Measurements from ENCODE around the gene HELQ. TPM values are rescaled to one million over a fixed set of nuclear protein-coding genes. Genes with fewer than 3 reads are reported as not detected.
A peak's percentile ranks its signal among the peaks of the same experiment; 100 is the strongest.

Gene HELQ
- total RNA-seq, 1 experiment from 2014 or later, result 7.0 TPM

DNA sequence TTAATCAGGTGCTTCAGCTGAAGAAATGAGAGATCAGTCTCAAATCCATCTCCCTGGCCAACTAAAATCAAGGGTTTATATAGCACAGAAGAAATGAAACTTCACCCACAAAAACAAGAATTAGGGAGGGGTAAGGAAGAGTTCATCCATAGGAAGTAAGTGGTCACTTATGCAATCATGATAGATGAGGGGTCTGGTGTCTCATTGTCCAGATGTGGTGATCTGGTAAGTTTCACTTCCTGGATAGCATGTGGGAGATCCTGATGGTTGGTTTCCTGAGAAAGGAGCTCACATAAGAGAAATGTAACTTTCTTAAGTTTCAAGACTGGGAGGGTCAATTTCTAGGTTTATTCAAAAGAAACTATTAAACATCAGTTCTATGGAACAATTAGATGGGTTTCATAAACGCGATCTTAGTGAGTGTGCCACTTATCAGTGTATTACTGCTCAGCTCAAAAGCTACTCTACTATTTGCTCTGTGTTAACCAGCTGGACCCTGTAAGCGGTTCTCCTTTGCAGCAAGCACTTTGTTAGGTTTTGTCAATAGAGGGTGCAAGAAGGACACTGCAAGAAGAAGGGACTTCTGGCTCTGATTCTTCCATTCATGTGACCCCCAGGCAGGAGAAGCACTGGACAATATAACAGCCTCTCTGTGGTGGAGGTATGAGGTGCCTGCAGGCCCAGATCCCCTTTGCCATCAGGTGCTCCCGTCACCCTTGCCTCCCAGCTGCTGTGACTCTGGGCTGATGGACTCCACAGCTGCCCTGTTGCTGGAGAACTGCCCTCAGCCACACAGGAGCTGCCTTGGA is 85.6 kb downstream of the HELQ start:
- Histone ChIP-seq H3K4me2 (no peak overlapping the region), H3K27me3 (ENCODE audit: insufficient read depth, low read depth) (no peaks in the 10 kb centered on the region), H3K4me1 (replicated peaks; ENCODE audit: insufficient read depth) (no peaks in the 10 kb centered on the region), H3K9me3 (ENCODE audit: insufficient read depth, low read depth) (no peaks in the 10 kb centered on the region), H4K20me1 (ENCODE audit: insufficient read depth) (no peaks in the 10 kb centered on the region), H3K4me3 (no peak overlapping the region), H3K36me3 (ENCODE audit: low read depth) (no peaks in the 10 kb centered on the region), H3K27ac (no peak overlapping the region), H3K9me2 (ENCODE audit: insufficient read depth) (no peaks in the 10 kb centered on the region), H3F3A (ENCODE audit: insufficient read depth, low read depth) (no peaks in the 10 kb centered on the region), H3K79me2 (ENCODE audit: low read depth) (no peaks in the 10 kb centered on the region), H2AFZ (no peak overlapping the region)
- POLR2A ChIA-PET (ENCODE audit: unreplicated experiment), result interaction anchor here (0.5 kb wide), 1 partner anchor 9 kb away, joined by 3 read pairs; no protein-coding TSS in a partner anchor
- CTCF ChIA-PET, result interaction anchor here (0.6 kb wide), 1 partner anchor 27 kb away, joined by 3 read pairs; no protein-coding TSS in a partner anchor
- DNase-seq, result no peak
- TF ChIP-seq, protein P1, sequence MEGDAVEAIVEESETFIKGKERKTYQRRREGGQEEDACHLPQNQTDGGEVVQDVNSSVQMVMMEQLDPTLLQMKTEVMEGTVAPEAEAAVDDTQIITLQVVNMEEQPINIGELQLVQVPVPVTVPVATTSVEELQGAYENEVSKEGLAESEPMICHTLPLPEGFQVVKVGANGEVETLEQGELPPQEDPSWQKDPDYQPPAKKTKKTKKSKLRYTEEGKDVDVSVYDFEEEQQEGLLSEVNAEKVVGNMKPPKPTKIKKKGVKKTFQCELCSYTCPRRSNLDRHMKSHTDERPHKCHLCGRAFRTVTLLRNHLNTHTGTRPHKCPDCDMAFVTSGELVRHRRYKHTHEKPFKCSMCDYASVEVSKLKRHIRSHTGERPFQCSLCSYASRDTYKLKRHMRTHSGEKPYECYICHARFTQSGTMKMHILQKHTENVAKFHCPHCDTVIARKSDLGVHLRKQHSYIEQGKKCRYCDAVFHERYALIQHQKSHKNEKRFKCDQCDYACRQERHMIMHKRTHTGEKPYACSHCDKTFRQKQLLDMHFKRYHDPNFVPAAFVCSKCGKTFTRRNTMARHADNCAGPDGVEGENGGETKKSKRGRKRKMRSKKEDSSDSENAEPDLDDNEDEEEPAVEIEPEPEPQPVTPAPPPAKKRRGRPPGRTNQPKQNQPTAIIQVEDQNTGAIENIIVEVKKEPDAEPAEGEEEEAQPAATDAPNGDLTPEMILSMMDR (conservative IDR thresholded peaks at IDR 0.05), result no peak
- TF ChIP-seq EZH2 (IDR thresholded peaks at IDR 0.05; ENCODE audit: low read depth), result no peak
- no TSS peak for BruUV-seq (replicated peaks)
- intact Hi-C loops (cut with micrococcal nuclease; ENCODE audit: unreplicated experiment), result no loop called here

DNA sequence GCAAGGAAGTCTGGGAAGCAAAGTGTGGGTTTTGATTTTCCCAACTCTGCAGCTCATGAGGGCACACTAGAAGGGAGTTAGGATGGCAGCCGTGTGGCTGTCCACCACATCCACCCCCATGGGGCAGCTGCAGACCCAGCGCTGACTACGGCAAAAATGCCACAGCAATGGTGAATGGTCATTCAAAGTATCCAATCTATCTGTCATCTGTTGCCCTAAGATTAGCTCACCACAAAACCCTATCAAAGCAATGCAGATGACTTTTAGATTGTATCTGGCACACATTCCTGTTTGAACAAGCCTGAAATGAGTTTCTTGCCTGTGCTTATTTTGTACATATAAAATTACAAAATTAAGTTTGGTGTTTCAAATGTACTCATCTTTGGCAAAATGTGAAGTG is 91.3 kb downstream of the HELQ start:
- Histone ChIP-seq H3K9me3 (ENCODE audit: insufficient read depth, low read depth) (no peaks in the 10 kb centered on the region), H3K4me1 (replicated peaks; ENCODE audit: insufficient read depth) (peaks cover 3% of the 10 kb centered on the region; the same call in 1 of the 2 replicates), H3K4me2 (no peak overlapping the region), H3K27ac (no peak overlapping the region), H3K27me3 (ENCODE audit: insufficient read depth, low read depth) (no peaks in the 10 kb centered on the region), H3K4me3 (no peak overlapping the region), H3F3A (ENCODE audit: insufficient read depth, low read depth) (0 out of 2 replicates have a peak, but pooled peaks cover 2% of the 10 kb centered on the region), H3K79me2 (ENCODE audit: low read depth) (no peaks in the 10 kb centered on the region), H4K20me1 (ENCODE audit: insufficient read depth) (no peaks in the 10 kb centered on the region), H3K36me3 (ENCODE audit: low read depth) (no peaks in the 10 kb centered on the region), H3K9me2 (ENCODE audit: insufficient read depth) (no peaks in the 10 kb centered on the region), H2AFZ (no peak overlapping the region)
- no TSS peak for BruUV-seq (replicated peaks)
- ChIA-PET POLR2A (ENCODE audit: unreplicated experiment) (interaction anchor here (0.6 kb wide), 1 partner anchor 351 kb away, joined by 3 read pairs; no protein-coding TSS in a partner anchor), CTCF (no interaction called here)
- no peak for TF ChIP-seq EZH2 (IDR thresholded peaks at IDR 0.05; ENCODE audit: low read depth)
- TF ChIP-seq, protein P1 (conservative IDR thresholded peaks at IDR 0.05), result no peak
- intact Hi-C loops (cut with micrococcal nuclease; ENCODE audit: unreplicated experiment), result no loop called here
- no peak for DNase-seq

DNA sequence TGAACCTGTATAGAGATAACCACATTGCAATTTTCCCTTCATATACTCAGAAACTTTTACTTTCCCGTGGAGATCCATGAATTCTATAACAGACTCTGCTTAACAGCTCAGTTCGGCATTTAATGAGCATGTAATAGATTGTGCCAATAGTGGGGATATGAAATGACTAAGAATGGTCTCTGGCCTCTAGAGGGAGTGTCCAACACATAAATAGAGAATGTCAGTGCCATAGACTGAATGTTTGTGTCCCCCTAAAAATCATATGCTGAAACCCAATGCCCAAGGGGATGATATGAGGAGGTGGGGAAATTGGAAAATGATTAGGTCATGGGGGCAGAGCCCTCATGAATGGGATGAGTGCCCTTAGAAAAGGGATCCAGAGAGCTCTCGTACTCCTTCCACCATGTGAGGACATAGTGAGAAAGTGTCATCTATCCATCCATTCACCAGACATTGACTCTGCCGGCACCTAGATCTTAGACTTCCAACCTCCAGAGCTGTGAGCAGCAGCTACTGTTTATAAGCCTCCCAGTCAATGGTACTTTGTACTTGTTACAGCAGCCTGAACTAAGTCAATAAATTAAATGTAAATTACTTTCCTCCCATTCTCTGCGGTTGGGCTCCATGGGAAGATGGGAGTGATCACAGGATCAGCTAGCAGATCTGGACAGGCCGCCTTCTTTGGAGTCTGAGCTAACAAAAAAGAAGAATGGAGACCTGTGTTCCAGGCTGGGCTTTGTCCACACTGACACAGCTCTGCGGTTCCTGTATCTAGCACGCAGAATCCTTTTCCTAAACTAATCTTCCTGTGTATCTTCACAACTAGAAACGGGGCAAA is 92.9 kb downstream of the HELQ start:
- no peaks in the 10 kb centered on the region for H3K9me3 ChIP-seq (ENCODE audit: insufficient read depth, low read depth)
- H2AFZ ChIP-seq, result no peak overlapping the region
- H3K4me2 ChIP-seq, result no peak overlapping the region
- TF ChIP-seq, protein P1 (conservative IDR thresholded peaks at IDR 0.05), result peak; percentile 54
- no peak for TF ChIP-seq EZH2 (IDR thresholded peaks at IDR 0.05; ENCODE audit: low read depth)
- H3K4me3 ChIP-seq, result no peak overlapping the region
- H3K27me3 ChIP-seq (ENCODE audit: insufficient read depth, low read depth), result no peaks in the 10 kb centered on the region
- H3K9me2 ChIP-seq (ENCODE audit: insufficient read depth), result no peaks in the 10 kb centered on the region
- no peak overlapping the region for H3K27ac ChIP-seq
- POLR2A ChIA-PET (ENCODE audit: unreplicated experiment), result no interaction called here
- no peaks in the 10 kb centered on the region for H3K36me3 ChIP-seq (ENCODE audit: low read depth)
- H3K79me2 ChIP-seq (ENCODE audit: low read depth), result no peaks in the 10 kb centered on the region
- H3F3A ChIP-seq (ENCODE audit: insufficient read depth, low read depth), result peaks cover 16% of the 10 kb centered on the region
- peaks cover 19% of the 10 kb centered on the region for H3K4me1 ChIP-seq (replicated peaks; ENCODE audit: insufficient read depth)
- CTCF ChIA-PET, result interaction anchor here (0.6 to 0.7 kb wide), 4 partner anchors 20 to 174 kb away, joined by 3 to 6 read pairs (median 4); partner anchors contain the start of gene COQ2
- DNase-seq, result no peak
- no TSS peak for BruUV-seq (replicated peaks)
- no peaks in the 10 kb centered on the region for H4K20me1 ChIP-seq (ENCODE audit: insufficient read depth)
- intact Hi-C loops (cut with micrococcal nuclease; ENCODE audit: unreplicated experiment), result no loop called here
